Measurements from ENCODE around the gene SLC35F6.

DNA sequence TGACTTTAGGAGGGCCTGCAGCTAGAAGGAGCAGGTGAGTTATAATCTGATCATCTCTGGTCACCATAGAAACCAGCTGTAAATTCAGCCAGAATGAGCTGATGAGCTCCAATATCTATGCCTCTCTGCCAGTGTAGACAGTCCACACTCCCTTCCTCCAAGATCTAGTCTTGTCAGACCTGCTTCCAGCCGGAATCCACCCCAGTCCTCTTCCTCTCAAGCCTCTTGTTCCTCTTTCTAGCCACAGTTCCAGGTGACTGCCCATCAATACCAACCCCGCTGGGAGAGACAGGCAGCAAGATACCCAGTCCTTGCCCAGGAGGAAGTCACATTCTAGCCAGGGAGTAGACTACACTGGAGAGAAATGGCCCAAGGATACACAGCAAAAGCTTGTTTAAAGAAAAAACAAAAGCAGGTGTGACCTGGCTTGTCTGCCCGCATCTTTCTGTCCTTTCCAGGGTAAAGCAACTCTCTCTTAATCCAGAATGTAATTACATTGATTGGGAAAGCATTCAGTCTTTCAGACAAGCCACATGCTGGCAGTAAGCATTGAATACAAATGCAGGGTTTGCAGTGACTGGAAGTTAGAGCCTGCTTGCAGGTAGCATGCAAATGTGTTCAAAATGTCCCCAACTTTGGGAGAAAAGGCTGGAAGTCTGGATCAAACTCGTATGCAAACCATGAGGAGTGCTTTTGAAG lies 9.0 kb upstream of the SLC35F6 start:
- TF ChIP-seq, protein P1, sequence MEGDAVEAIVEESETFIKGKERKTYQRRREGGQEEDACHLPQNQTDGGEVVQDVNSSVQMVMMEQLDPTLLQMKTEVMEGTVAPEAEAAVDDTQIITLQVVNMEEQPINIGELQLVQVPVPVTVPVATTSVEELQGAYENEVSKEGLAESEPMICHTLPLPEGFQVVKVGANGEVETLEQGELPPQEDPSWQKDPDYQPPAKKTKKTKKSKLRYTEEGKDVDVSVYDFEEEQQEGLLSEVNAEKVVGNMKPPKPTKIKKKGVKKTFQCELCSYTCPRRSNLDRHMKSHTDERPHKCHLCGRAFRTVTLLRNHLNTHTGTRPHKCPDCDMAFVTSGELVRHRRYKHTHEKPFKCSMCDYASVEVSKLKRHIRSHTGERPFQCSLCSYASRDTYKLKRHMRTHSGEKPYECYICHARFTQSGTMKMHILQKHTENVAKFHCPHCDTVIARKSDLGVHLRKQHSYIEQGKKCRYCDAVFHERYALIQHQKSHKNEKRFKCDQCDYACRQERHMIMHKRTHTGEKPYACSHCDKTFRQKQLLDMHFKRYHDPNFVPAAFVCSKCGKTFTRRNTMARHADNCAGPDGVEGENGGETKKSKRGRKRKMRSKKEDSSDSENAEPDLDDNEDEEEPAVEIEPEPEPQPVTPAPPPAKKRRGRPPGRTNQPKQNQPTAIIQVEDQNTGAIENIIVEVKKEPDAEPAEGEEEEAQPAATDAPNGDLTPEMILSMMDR (IDR thresholded peaks at IDR 0.05; ENCODE audit: insufficient read depth, low read length, poor library complexity, severe bottlenecking), result no peak
- TF ChIP-seq EZH2phosphoT487 (conservative IDR thresholded peaks at IDR 0.05; ENCODE audit: low read length), result no peak

All from SU-DHL-6 (cell line).